Kidney (tissue), 14 donors: ENCODE measurements around the gene PYROXD2. TPM values are rescaled to one million over a fixed set of nuclear protein-coding genes. Genes with fewer than 3 reads are reported as not detected.
"Not testable (repeated sequence)": the region's sequence is repeated elsewhere in the genome, so short reads cannot be mapped to it uniquely, and the experiment has no call there.

ENCODE experiments used
- DNase-seq, 5 donors: peaks; one replicate each; pipeline ENCODE4 v3.0.0-alpha.2; 2013 to 2020
- FAIRE-seq: peaks from 2 replicates; lab custom pipeline; 2012; peaks lifted over from hg19 to GRCh38; lab: Jason Lieb, UNC
- H3K27ac ChIP-seq, 2 donors: one replicate each; pipeline ENCODE4 v1.7.0; 2013; ENCODE audit warnings: low read depth in 2 of 2, low read length in 2 of 2, inconsistent platforms in 1 of 2
- H3K27me3 ChIP-seq: one replicate; pipeline ENCODE4 v1.7.1; 2013; ENCODE audit warnings: low read length, inconsistent platforms; ENCODE audit not compliant: control insufficient read depth, insufficient read depth
- H3K36me3 ChIP-seq, 3 donors: one replicate each; pipeline versions ENCODE4 v1.7.0 to v1.7.1; 2013; ENCODE audit warnings: low read length in 3 of 3, control low read depth in 1 of 3, inconsistent platforms in 1 of 3; ENCODE audit not compliant: insufficient read depth in 3 of 3, control insufficient read depth in 2 of 3
- H3K4me1 ChIP-seq, 3 donors: one replicate each; pipeline versions ENCODE4 v1.7.0 to v1.7.1; 2013; ENCODE audit warnings: low read length in 3 of 3, inconsistent platforms in 1 of 3, low read depth in 1 of 3; ENCODE audit not compliant: control insufficient read depth in 2 of 3, insufficient read depth in 2 of 3
- H3K4me3 ChIP-seq, 3 donors: one replicate each; pipeline versions ENCODE4 v1.7.0 to v1.8.1; 2013; ENCODE audit warnings: low read length in 3 of 3, control low read depth in 1 of 3, inconsistent platforms in 1 of 3
- H3K9ac ChIP-seq, 3 donors: one replicate each; pipeline versions ENCODE4 v1.7.0 to v1.7.1; 2013; ENCODE audit warnings: low read length in 3 of 3, control low read depth in 1 of 3, inconsistent platforms in 1 of 3
- H3K9me3 ChIP-seq, 3 donors: one replicate each; pipeline versions ENCODE4 v1.7.0 to v1.7.1; 2013; ENCODE audit warnings: low read length in 3 of 3, control low read depth in 1 of 3, inconsistent platforms in 1 of 3; ENCODE audit not compliant: control insufficient read depth in 2 of 3, insufficient read depth in 1 of 3
- intact Hi-C: fragments of 100-400 bp; cut with DNase I; formaldehyde crosslinking; loops from one replicate; pipeline ENCODE4 v1.11.1; 2022
- polyA plus RNA-seq: library from polyadenylated mRNA; stranded (reverse); fragments of 350-450 nt; fragmentation: Illumina TruSeq; extraction: RNeasy Lipid Tissue Mini Kit (QIAGEN cat#74804); gene quantifications from one replicate; pipeline ENCODE4 v1.2.3, GENCODE V29; 2014; ENCODE audit warnings: low read depth, low replicate concordance; ENCODE audit not compliant: insufficient read depth
- total RNA-seq: library from RNA; stranded (reverse); fragmentation: NEBNext Ultra II Directional; extraction: Animal tissue kit (Norgen Biotek cat#: 25700); gene quantifications from one replicate; pipeline ENCODE4 v1.2.1, GENCODE V29; 2021
- TF ChIP-seq, protein P1 (sequence below): IDR thresholded peaks from 3 replicates; pipeline ENCODE4 v1.5.1; 2012; ENCODE audit warnings: mild to moderate bottlenecking, moderate library complexity, borderline replicate concordance; ENCODE audit not compliant: insufficient read depth; ENCODE audit errors: extremely low read depth
- donor health status: control.
- donor health status: control.
- donor health status: control.
- donor health status: control.
- donor health status: control.
- donor health status: DM: yes; HTN: yes; CAD: no.
- donor health status: Normal renal cell carcinoma (clear cell type).

PYROXD2 gene
- total and polyA plus RNA-seq, 2 donors from 2014 or later = 7.8 to 14.1 TPM

DNA sequence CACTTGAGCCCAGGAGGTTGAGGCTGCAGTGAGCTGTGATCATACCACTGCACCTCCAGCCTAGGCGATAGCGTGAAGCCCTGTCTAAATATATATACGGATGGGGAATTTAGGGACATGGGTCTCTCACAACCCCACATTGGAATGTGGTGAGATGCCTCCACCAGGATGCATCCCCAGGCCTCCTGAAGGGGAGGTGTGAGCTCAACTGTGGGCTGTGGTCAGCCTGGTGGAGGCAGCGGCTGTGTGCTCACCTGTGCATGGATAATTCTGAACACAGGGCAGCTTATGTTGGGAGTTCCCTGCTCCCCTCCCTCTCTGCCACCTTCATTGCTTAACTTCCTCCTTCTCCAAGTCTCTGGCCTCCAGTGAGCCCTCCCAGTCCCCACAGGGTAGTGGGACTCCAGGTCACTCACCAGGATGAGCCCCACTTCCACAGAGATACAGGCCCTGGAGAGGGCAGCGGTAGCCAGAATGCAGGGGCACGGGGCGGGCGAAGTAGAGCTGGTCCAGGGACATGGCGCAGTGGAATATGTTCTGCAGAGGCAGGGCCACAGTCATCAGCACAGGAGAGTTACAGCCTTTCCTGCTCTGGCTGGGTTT is 30.4 kb downstream of the PYROXD2 start:
- FAIRE-seq = no peak
- Histone ChIP-seq H3K27me3 (no peaks in the 10 kb centered on the region), H3K9ac (no peak overlapping the region), H3K36me3 (no peaks in the 10 kb centered on the region), H3K4me1 (no peaks in the 10 kb centered on the region), H3K4me3 (no peak overlapping the region), H3K27ac (no peak overlapping the region), H3K9me3 (no peaks in the 10 kb centered on the region)
- intact Hi-C loops = no loop called here
- TF ChIP-seq, protein P1, sequence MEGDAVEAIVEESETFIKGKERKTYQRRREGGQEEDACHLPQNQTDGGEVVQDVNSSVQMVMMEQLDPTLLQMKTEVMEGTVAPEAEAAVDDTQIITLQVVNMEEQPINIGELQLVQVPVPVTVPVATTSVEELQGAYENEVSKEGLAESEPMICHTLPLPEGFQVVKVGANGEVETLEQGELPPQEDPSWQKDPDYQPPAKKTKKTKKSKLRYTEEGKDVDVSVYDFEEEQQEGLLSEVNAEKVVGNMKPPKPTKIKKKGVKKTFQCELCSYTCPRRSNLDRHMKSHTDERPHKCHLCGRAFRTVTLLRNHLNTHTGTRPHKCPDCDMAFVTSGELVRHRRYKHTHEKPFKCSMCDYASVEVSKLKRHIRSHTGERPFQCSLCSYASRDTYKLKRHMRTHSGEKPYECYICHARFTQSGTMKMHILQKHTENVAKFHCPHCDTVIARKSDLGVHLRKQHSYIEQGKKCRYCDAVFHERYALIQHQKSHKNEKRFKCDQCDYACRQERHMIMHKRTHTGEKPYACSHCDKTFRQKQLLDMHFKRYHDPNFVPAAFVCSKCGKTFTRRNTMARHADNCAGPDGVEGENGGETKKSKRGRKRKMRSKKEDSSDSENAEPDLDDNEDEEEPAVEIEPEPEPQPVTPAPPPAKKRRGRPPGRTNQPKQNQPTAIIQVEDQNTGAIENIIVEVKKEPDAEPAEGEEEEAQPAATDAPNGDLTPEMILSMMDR = no peak
- DNase-seq = no peak

DNA sequence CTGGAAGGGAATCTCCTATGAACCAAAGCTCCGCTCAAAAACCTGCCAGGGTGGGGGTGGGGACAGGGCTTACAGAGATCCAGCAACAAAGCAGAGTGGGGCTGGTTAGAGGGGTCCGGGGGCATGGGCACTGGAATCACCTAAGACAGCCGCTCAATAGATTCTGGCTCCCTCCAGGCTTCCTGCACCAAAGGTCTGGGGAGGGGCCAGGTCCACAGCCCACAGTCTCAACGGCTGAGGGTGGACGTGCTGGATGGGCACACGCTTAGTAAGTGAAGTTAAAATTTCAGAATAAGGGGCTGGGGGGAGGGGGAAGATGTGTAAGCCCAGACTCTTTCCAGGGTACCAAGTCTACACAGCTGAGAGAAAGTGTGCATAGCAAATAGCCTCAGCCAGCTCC is 31.1 kb downstream of the PYROXD2 start:
- TF ChIP-seq, protein P1 = no peak
- Histone ChIP-seq H3K4me1 (no peaks in the 10 kb centered on the region), H3K9me3 (no peaks in the 10 kb centered on the region), H3K9ac (no peak overlapping the region), H3K36me3 (no peaks in the 10 kb centered on the region), H3K4me3 (no peak overlapping the region), H3K27ac (no peak overlapping the region), H3K27me3 (no peaks in the 10 kb centered on the region)
- no peak for DNase-seq
- no peak for FAIRE-seq
- intact Hi-C loops = no loop called here

DNA sequence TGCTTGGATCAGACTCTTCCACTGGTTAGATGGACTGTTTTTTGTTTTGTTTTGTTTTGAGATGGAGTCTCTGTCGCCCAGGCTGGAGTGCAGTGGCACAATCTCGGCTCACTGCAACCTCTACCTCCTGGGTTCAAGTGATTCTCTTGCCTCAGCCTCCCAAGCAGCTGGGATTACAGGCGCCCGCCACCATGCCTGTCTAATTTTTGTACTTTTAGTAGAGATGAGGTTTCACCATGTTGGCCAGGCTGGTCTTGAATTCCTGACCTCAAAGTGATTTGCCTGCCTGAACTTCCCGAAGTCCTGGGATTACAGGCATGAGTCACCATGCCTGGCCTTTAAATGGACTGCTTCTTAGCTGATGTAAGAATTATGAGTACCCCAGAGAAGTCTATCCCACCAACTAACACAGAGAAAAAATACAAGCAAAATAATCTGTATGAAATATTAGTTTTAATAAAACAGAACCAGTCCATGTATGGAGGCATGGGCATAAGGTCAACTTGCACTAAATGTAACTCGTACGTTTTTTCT is 31.8 kb downstream of the PYROXD2 start:
- intact Hi-C loops, H3K9ac ChIP-seq, FAIRE-seq, H3K4me1 ChIP-seq, H3K27me3 ChIP-seq, H3K36me3 ChIP-seq, H3K27ac ChIP-seq, DNase-seq, H3K4me3 ChIP-seq, H3K9me3 ChIP-seq: not testable (repeated sequence)

DNA sequence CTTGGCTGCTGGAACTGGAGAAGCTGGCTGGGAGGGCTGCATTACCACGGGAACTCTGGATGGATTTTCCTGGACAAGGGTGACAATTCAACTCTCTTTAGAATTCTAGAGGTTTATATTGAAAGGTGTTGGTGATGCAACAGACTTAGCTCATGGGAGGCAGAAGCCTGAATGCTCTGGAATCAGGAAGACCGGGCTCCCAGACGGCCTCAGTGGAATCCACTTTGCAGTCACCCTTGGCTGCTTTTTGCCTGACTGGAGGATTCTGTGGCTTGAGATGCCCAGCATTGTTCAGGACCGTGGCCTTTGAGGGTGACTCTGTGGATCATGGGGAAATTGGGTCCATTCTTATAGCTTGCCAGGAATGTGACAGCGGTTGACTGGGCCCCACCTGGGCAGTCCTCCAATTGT is 32.3 kb downstream of the PYROXD2 start:
- intact Hi-C loops = no loop called here
- TF ChIP-seq, protein P1 = no peak
- DNase-seq (no peak), FAIRE-seq (no peak)
- Histone ChIP-seq H3K9me3 (no peaks in the 10 kb centered on the region), H3K36me3 (no peaks in the 10 kb centered on the region), H3K27me3 (no peaks in the 10 kb centered on the region), H3K9ac (no peak overlapping the region), H3K4me3 (no peak overlapping the region), H3K27ac (no peak overlapping the region), H3K4me1 (no peaks in the 10 kb centered on the region)
